HL-60 (cell line): Measurements from ENCODE around the gene MAGEA12.
"Not testable (repeated sequence)": the region's sequence is repeated elsewhere in the genome, so short reads cannot be mapped to it uniquely, and the experiment has no call there.

Experiments used
- DNase-seq, 2 experiments: peaks; one replicate each; pipeline ENCODE4 v3.0.0-alpha.2; 2010 to 2020; ENCODE audit warnings: low read depth in 1 of 2, low spot score in 1 of 2
- H3K27ac ChIP-seq: fragments of 250-450 bp; sonication (Bioruptor Pico); replicated peaks from 2 replicates; pipeline ENCODE4 v1.5.1; 2020; ENCODE audit warnings: mild to moderate bottlenecking, moderate library complexity
- H3K27me3 ChIP-seq: fragments of 250-450 bp; sonication (Bioruptor Pico); 2 replicates; pipeline ENCODE4 v1.5.1; 2021; ENCODE audit warnings: mild to moderate bottlenecking, moderate library complexity; ENCODE audit not compliant: insufficient read depth, poor library complexity, severe bottlenecking
- H3K4me3 ChIP-seq: replicated peaks from 2 replicates; pipeline ENCODE4 v1.5.1; 2011; ENCODE audit warnings: mild to moderate bottlenecking, control low read depth, low read length; ENCODE audit not compliant: insufficient read depth
- CTCF ChIP-seq: IDR thresholded peaks from one replicate; pipeline ENCODE4 v1.5.1; 2011; ENCODE audit warnings: low read length, control low read depth, inconsistent platforms; ENCODE audit not compliant: insufficient read depth
- GABPA ChIP-seq: IDR thresholded peaks from 2 replicates; pipeline ENCODE4 v1.6.1; 2012; ENCODE audit warnings: low read depth
- POLR2AphosphoS5 ChIP-seq: IDR thresholded peaks from 2 replicates; pipeline ENCODE4 v1.6.1; 2012; ENCODE audit warnings: low read depth
- REST ChIP-seq: IDR thresholded peaks from 2 replicates; pipeline ENCODE4 v1.6.1; 2012; ENCODE audit warnings: low read depth; ENCODE audit not compliant: insufficient replicate concordance
- SPI1 ChIP-seq: IDR thresholded peaks from 2 replicates; pipeline ENCODE4 v1.6.1; 2012; ENCODE audit warnings: low read depth, mild to moderate bottlenecking, borderline replicate concordance
- long read RNA-seq: library from polyadenylated mRNA; unstranded; transcript quantifications from one replicate; pipeline ENCODE4 v2.0.0, GENCODE V29; 2020

The MAGEA12 gene
- long read RNA-seq, result 0 reads

GRCh38 chrX:152733261-152733975 lies at the start of gene MAGEA12, which contains the start of gene CSAG1:
MAGEA12 (plus strand) TSS chrX:152733757; CDS start chrX:152736162, 2,405 bp downstream.
CSAG1 (minus strand) TSS chrX:152733721; CDS start chrX:152732460, 1,261 bp downstream.
- DNase-seq, result no peak
- no peak within 1 kb of the TSS for H3K4me3 ChIP-seq

GRCh38 chrX:152697952-152698931 lies 35.3 kb upstream of the MAGEA12 start, which contains the start of gene MAGEA3:
MAGEA3 (plus strand) TSS chrX:152698794; CDS start chrX:152700833, 2,039 bp downstream.
- not testable (repeated sequence) for DNase-seq, H3K27ac ChIP-seq, H3K27me3 ChIP-seq, H3K4me3 ChIP-seq

More at GRCh38 chrX:152733261-152733975, at the start of gene MAGEA12, which contains the start of gene CSAG1:
- no peak for TF ChIP-seq CTCF
- no peak for TF ChIP-seq REST
- no peak for TF ChIP-seq GABPA
- TF ChIP-seq SPI1, result no peak
- TF ChIP-seq POLR2AphosphoS5, result no peak
- Histone ChIP-seq H3K27ac (no peak within 1 kb of the TSS), H3K27me3 (no peaks in the 10 kb centered on the region)

GRCh38 chrX:152700390-152700789 lies 33.2 kb upstream of the MAGEA12 start:
- not testable (repeated sequence) for H3K27me3 ChIP-seq, DNase-seq, H3K4me3 ChIP-seq, H3K27ac ChIP-seq

- not testable (repeated sequence) for DNase-seq, H3K4me3 ChIP-seq, H3K27me3 ChIP-seq, H3K27ac ChIP-seq
Observed at GRCh38 chrX:152706500-152706899, 27.1 kb upstream of the MAGEA12 start.

- H3K4me3 ChIP-seq, result not testable (repeated sequence)
Observed at GRCh38 chrX:152709173-152709572, 24.4 kb upstream of the MAGEA12 start, which contains the start of gene CSAG2. CSAG2 (minus strand) TSS chrX:152709273; CDS start chrX:152709112, 161 bp downstream.

GRCh38 chrX:152713195-152713594 lies 20.4 kb upstream of the MAGEA12 start:
- not testable (repeated sequence) for H3K27ac ChIP-seq, H3K4me3 ChIP-seq, H3K27me3 ChIP-seq, DNase-seq

More at GRCh38 chrX:152709173-152709572, 24.4 kb upstream of the MAGEA12 start, which contains the start of gene CSAG2:
- not testable (repeated sequence) for H3K27ac ChIP-seq, H3K27me3 ChIP-seq, DNase-seq

GRCh38 chrX:152713815-152714787 lies 19.5 kb upstream of the MAGEA12 start, which contains the start of gene MAGEA2B:
MAGEA2B (plus strand) TSS chrX:152714628; CDS start chrX:152717107, 2,479 bp downstream.
- H3K27ac ChIP-seq, H3K4me3 ChIP-seq, DNase-seq, H3K27me3 ChIP-seq: not testable (repeated sequence)
